ENCODE results near the gene GLIS1.

- TF ChIP-seq CTCF (IDR thresholded peaks at IDR 0.05) (no peak), POLR2A (IDR thresholded peaks at IDR 0.05) (no peak)
These were observed 66.7 kb downstream of the GLIS1 start for GRCh38 chr1:53672243-53672642.

Measured in vagina (tissue), 2 donors.